ENCODE measurements around the gene DENR.
"Not testable (repeated sequence)": the region's sequence is repeated elsewhere in the genome, so short reads cannot be mapped to it uniquely, and the experiment has no call there.

DENR gene

GRCh38 chr12:122752464-122753318, at the start of gene DENR:
Gene DENR (plus strand): TSS chr12:122752824. CDS start chr12:122753702, 878 bp downstream.
- DNase-seq: peak; percentile 98
- in situ Hi-C loops (cut with MboI; ENCODE audit: low pct_unique_long_range_greater_than_20kb, low sequenced_read_pairs): loop anchor here (25.0 kb wide), 1 partner anchor 240 kb away; the partner anchor contains the start of gene ZCCHC8

- DNase-seq; in situ Hi-C loops (cut with MboI; ENCODE audit: low pct_unique_long_range_greater_than_20kb, low sequenced_read_pairs): not testable (repeated sequence)
These were observed 49.6 kb upstream of the DENR start, which contains the start of gene HCAR2 for GRCh38 chr12:122702890-122703611. Gene HCAR2 (minus strand): TSS chr12:122703357. CDS start chr12:122703283, 74 bp downstream.

GRCh38 chr12:122703841-122704240, 48.8 kb upstream of the DENR start:
- in situ Hi-C loops (cut with MboI; ENCODE audit: low pct_unique_long_range_greater_than_20kb, low sequenced_read_pairs); DNase-seq: not testable (repeated sequence)

- in situ Hi-C loops (cut with MboI; ENCODE audit: low pct_unique_long_range_greater_than_20kb, low sequenced_read_pairs); DNase-seq: not testable (repeated sequence)
These were observed 43.3 kb upstream of the DENR start for GRCh38 chr12:122709287-122709686.

- in situ Hi-C loops (cut with MboI; ENCODE audit: low pct_unique_long_range_greater_than_20kb, low sequenced_read_pairs); DNase-seq: not testable (repeated sequence)
These were observed 42.3 kb upstream of the DENR start for GRCh38 chr12:122710341-122710740.

- DNase-seq: peak; percentile 56
- in situ Hi-C loops (cut with MboI; ENCODE audit: low pct_unique_long_range_greater_than_20kb, low sequenced_read_pairs): not testable (repeated sequence)
These were observed 41.4 kb upstream of the DENR start for GRCh38 chr12:122711266-122711665.

- DNase-seq; in situ Hi-C loops (cut with MboI; ENCODE audit: low pct_unique_long_range_greater_than_20kb, low sequenced_read_pairs): not testable (repeated sequence)
These were observed 39.0 kb upstream of the DENR start for GRCh38 chr12:122713491-122714188.

GRCh38 chr12:122715211-122715610, 37.4 kb upstream of the DENR start:
- DNase-seq; in situ Hi-C loops (cut with MboI; ENCODE audit: low pct_unique_long_range_greater_than_20kb, low sequenced_read_pairs): not testable (repeated sequence)

- DNase-seq; in situ Hi-C loops (cut with MboI; ENCODE audit: low pct_unique_long_range_greater_than_20kb, low sequenced_read_pairs): not testable (repeated sequence)
These were observed 36.0 kb upstream of the DENR start, which contains the start of gene HCAR3 for GRCh38 chr12:122716658-122717057. Gene HCAR3 (minus strand): TSS chr12:122716811. CDS start chr12:122716737, 74 bp downstream.

GRCh38 chr12:122721057-122721545, 31.5 kb upstream of the DENR start:
- no peak for DNase-seq
- in situ Hi-C loops (cut with MboI; ENCODE audit: low pct_unique_long_range_greater_than_20kb, low sequenced_read_pairs): no loop called here

- in situ Hi-C loops (cut with MboI; ENCODE audit: low pct_unique_long_range_greater_than_20kb, low sequenced_read_pairs): no loop called here
These were observed 30.2 kb upstream of the DENR start for GRCh38 chr12:122722387-122722786.

GRCh38 chr12:122724641-122725243, 27.9 kb upstream of the DENR start:
- DNase-seq: no peak
- in situ Hi-C loops (cut with MboI; ENCODE audit: low pct_unique_long_range_greater_than_20kb, low sequenced_read_pairs): loop anchor here (25.0 kb wide), 1 partner anchor 87 kb away; no protein-coding TSS in a partner anchor

More at GRCh38 chr12:122722387-122722786, 30.2 kb upstream of the DENR start:
- DNase-seq: peak; percentile 52

- DNase-seq: no peak
- in situ Hi-C loops (cut with MboI; ENCODE audit: low pct_unique_long_range_greater_than_20kb, low sequenced_read_pairs): loop anchor here (25.0 kb wide), 1 partner anchor 88 kb away; no protein-coding TSS in a partner anchor
These were observed 27.1 kb upstream of the DENR start for GRCh38 chr12:122725452-122726079.

- DNase-seq: peak; percentile 89
- in situ Hi-C loops (cut with MboI; ENCODE audit: low pct_unique_long_range_greater_than_20kb, low sequenced_read_pairs): loop anchor here (25.0 kb wide), 1 partner anchor 89 kb away; no protein-coding TSS in a partner anchor
These were observed 26.5 kb upstream of the DENR start for GRCh38 chr12:122726080-122726558.

- in situ Hi-C loops (cut with MboI; ENCODE audit: low pct_unique_long_range_greater_than_20kb, low sequenced_read_pairs): loop anchor here (25.0 kb wide), 1 partner anchor 92 kb away; no protein-coding TSS in a partner anchor
These were observed 22.9 kb upstream of the DENR start for GRCh38 chr12:122729583-122730214.

GRCh38 chr12:122730215-122731014, 22.2 kb upstream of the DENR start, which contains the start of gene HCAR1:
Gene HCAR1 (minus strand): TSS chr12:122730844. CDS start chr12:122730339, 505 bp downstream.
- in situ Hi-C loops (cut with MboI; ENCODE audit: low pct_unique_long_range_greater_than_20kb, low sequenced_read_pairs): loop anchor here (25.0 kb wide), 1 partner anchor 93 kb away; no protein-coding TSS in a partner anchor

More at GRCh38 chr12:122729583-122730214, 22.9 kb upstream of the DENR start:
- DNase-seq: no peak

More at GRCh38 chr12:122730215-122731014, 22.2 kb upstream of the DENR start, which contains the start of gene HCAR1:
- no peak for DNase-seq

Measured in KBM-7 (cell line).